Neural progenitor cell (in vitro differentiated cells): ENCODE measurements around the gene TMEM190.

Source experiments
- CTCF ChIP-seq: fragments of 200-600 bp; sonication (generic); IDR thresholded peaks from 2 replicates; pipeline ENCODE4 v1.5.1; 2017; ENCODE audit warnings: antibody characterized with exemption, mild to moderate bottlenecking
- EZH2 ChIP-seq: fragments of 200-600 bp; sonication (generic); IDR thresholded peaks from 2 replicates; pipeline ENCODE4 v1.6.1; 2017; ENCODE audit warnings: antibody characterized with exemption, mild to moderate bottlenecking, moderate library complexity

GRCh38 chr19:55385724-55386492 is 9.3 kb downstream of the TMEM190 start, which contains the start of gene RPL28:
- TF ChIP-seq CTCF = no peak
- no peak for TF ChIP-seq EZH2
